Measurements from ENCODE around the gene OR6X1.

OR6X1 gene

GRCh38 chr11:123754101-123754568 is at the start of gene OR6X1:
Gene OR6X1, minus strand, starts transcription at chr11:123754518. Its CDS starts 0 bp downstream, at chr11:123754518.
- no peak within 1 kb of the TSS for H3K27ac ChIP-seq
- H3K9me3 ChIP-seq (ENCODE audit: low read depth, low read length): no peaks in the 10 kb centered on the region
- no peak within 1 kb of the TSS for H3K4me3 ChIP-seq
- no peak for DNase-seq (ENCODE audit: low read depth, low spot score)
- TF ChIP-seq FOXP2 (optimal IDR thresholded peaks at IDR 0.05; ENCODE audit: control extremely low read depth, extremely low read length, insufficient read depth) (no peak), EZH2 (IDR thresholded peaks at IDR 0.05) (no peak), POLR2AphosphoS5 (IDR thresholded peaks at IDR 0.05; ENCODE audit: borderline replicate concordance, low read depth, low read length) (no peak)
- H3K36me3 ChIP-seq (ENCODE audit: insufficient read depth, low read length): no peaks in the 10 kb centered on the region
- H3K9ac ChIP-seq (ENCODE audit: insufficient read length): no peak within 1 kb of the TSS

- Histone ChIP-seq H3K9me3 (ENCODE audit: low read depth, low read length) (no peaks in the 10 kb centered on the region), H3K9ac (ENCODE audit: insufficient read length) (no peak overlapping the region), H3K4me3 (no peak overlapping the region), H3K27ac (no peak overlapping the region), H3K36me3 (ENCODE audit: insufficient read depth, low read length) (no peaks in the 10 kb centered on the region)
- no peak for TF ChIP-seq EZH2 (IDR thresholded peaks at IDR 0.05)
- TF ChIP-seq POLR2AphosphoS5 (IDR thresholded peaks at IDR 0.05; ENCODE audit: borderline replicate concordance, low read depth, low read length): no peak
- TF ChIP-seq FOXP2 (optimal IDR thresholded peaks at IDR 0.05; ENCODE audit: control extremely low read depth, extremely low read length, insufficient read depth): no peak
- DNase-seq (ENCODE audit: low read depth, low spot score): no peak
Measured at GRCh38 chr11:123801765-123802164, 47.4 kb upstream of the OR6X1 start.

GRCh38 chr11:123800036-123800435 is 45.7 kb upstream of the OR6X1 start:
- no peaks in the 10 kb centered on the region for H3K36me3 ChIP-seq (ENCODE audit: insufficient read depth, low read length)
- no peak for TF ChIP-seq FOXP2 (optimal IDR thresholded peaks at IDR 0.05; ENCODE audit: control extremely low read depth, extremely low read length, insufficient read depth)
- H3K27ac ChIP-seq: no peak overlapping the region
- H3K9me3 ChIP-seq (ENCODE audit: low read depth, low read length): no peaks in the 10 kb centered on the region
- DNase-seq (ENCODE audit: low read depth, low spot score): no peak
- no peak overlapping the region for H3K9ac ChIP-seq (ENCODE audit: insufficient read length)
- no peak overlapping the region for H3K4me3 ChIP-seq

- H3K27ac ChIP-seq: no peak overlapping the region
- H3K4me3 ChIP-seq: no peak overlapping the region
- H3K36me3 ChIP-seq (ENCODE audit: insufficient read depth, low read length): no peaks in the 10 kb centered on the region
- TF ChIP-seq POLR2AphosphoS5 (IDR thresholded peaks at IDR 0.05; ENCODE audit: borderline replicate concordance, low read depth, low read length) (no peak), FOXP2 (optimal IDR thresholded peaks at IDR 0.05; ENCODE audit: control extremely low read depth, extremely low read length, insufficient read depth) (no peak), EZH2 (IDR thresholded peaks at IDR 0.05) (no peak)
- DNase-seq (ENCODE audit: low read depth, low spot score): no peak
- no peaks in the 10 kb centered on the region for H3K9me3 ChIP-seq (ENCODE audit: low read depth, low read length)
- no peak overlapping the region for H3K9ac ChIP-seq (ENCODE audit: insufficient read length)
Measured at GRCh38 chr11:123799438-123799837, 45.1 kb upstream of the OR6X1 start.

- no peak for DNase-seq (ENCODE audit: low read depth, low spot score)
- Histone ChIP-seq H3K27ac (no peak overlapping the region), H3K9ac (ENCODE audit: insufficient read length) (no peak overlapping the region), H3K36me3 (ENCODE audit: insufficient read depth, low read length) (no peaks in the 10 kb centered on the region), H3K4me3 (no peak overlapping the region), H3K9me3 (ENCODE audit: low read depth, low read length) (no peaks in the 10 kb centered on the region)
- TF ChIP-seq POLR2AphosphoS5 (IDR thresholded peaks at IDR 0.05; ENCODE audit: borderline replicate concordance, low read depth, low read length) (no peak), FOXP2 (optimal IDR thresholded peaks at IDR 0.05; ENCODE audit: control extremely low read depth, extremely low read length, insufficient read depth) (no peak), EZH2 (IDR thresholded peaks at IDR 0.05) (no peak)
Measured at GRCh38 chr11:123798513-123799252, 44.4 kb upstream of the OR6X1 start.

GRCh38 chr11:123798079-123798478 is 43.8 kb upstream of the OR6X1 start:
- TF ChIP-seq EZH2 (IDR thresholded peaks at IDR 0.05) (no peak), POLR2AphosphoS5 (IDR thresholded peaks at IDR 0.05; ENCODE audit: borderline replicate concordance, low read depth, low read length) (no peak), FOXP2 (optimal IDR thresholded peaks at IDR 0.05; ENCODE audit: control extremely low read depth, extremely low read length, insufficient read depth) (no peak)
- Histone ChIP-seq H3K9ac (ENCODE audit: insufficient read length) (no peak overlapping the region), H3K27ac (no peak overlapping the region), H3K9me3 (ENCODE audit: low read depth, low read length) (no peaks in the 10 kb centered on the region), H3K36me3 (ENCODE audit: insufficient read depth, low read length) (no peaks in the 10 kb centered on the region), H3K4me3 (no peak overlapping the region)
- no peak for DNase-seq (ENCODE audit: low read depth, low spot score)

- Histone ChIP-seq H3K36me3 (ENCODE audit: insufficient read depth, low read length) (no peaks in the 10 kb centered on the region), H3K4me3 (no peak overlapping the region), H3K9me3 (ENCODE audit: low read depth, low read length) (no peaks in the 10 kb centered on the region), H3K27ac (no peak overlapping the region), H3K9ac (ENCODE audit: insufficient read length) (no peak overlapping the region)
- TF ChIP-seq EZH2 (IDR thresholded peaks at IDR 0.05) (no peak), POLR2AphosphoS5 (IDR thresholded peaks at IDR 0.05; ENCODE audit: borderline replicate concordance, low read depth, low read length) (no peak), FOXP2 (optimal IDR thresholded peaks at IDR 0.05; ENCODE audit: control extremely low read depth, extremely low read length, insufficient read depth) (no peak)
- DNase-seq (ENCODE audit: low read depth, low spot score): no peak
Measured at GRCh38 chr11:123797541-123797940, 43.2 kb upstream of the OR6X1 start.

GRCh38 chr11:123797114-123797513 is 42.8 kb upstream of the OR6X1 start:
- Histone ChIP-seq H3K36me3 (ENCODE audit: insufficient read depth, low read length) (no peaks in the 10 kb centered on the region), H3K27ac (no peak overlapping the region), H3K4me3 (no peak overlapping the region), H3K9ac (ENCODE audit: insufficient read length) (no peak overlapping the region), H3K9me3 (ENCODE audit: low read depth, low read length) (no peaks in the 10 kb centered on the region)
- TF ChIP-seq FOXP2 (optimal IDR thresholded peaks at IDR 0.05; ENCODE audit: control extremely low read depth, extremely low read length, insufficient read depth) (no peak), POLR2AphosphoS5 (IDR thresholded peaks at IDR 0.05; ENCODE audit: borderline replicate concordance, low read depth, low read length) (no peak), EZH2 (IDR thresholded peaks at IDR 0.05) (no peak)
- no peak for DNase-seq (ENCODE audit: low read depth, low spot score)

- no peak overlapping the region for H3K4me3 ChIP-seq
- TF ChIP-seq FOXP2 (optimal IDR thresholded peaks at IDR 0.05; ENCODE audit: control extremely low read depth, extremely low read length, insufficient read depth): no peak
- TF ChIP-seq EZH2 (IDR thresholded peaks at IDR 0.05): no peak
- no peak for TF ChIP-seq POLR2AphosphoS5 (IDR thresholded peaks at IDR 0.05; ENCODE audit: borderline replicate concordance, low read depth, low read length)
- no peak overlapping the region for H3K27ac ChIP-seq
- no peak for DNase-seq (ENCODE audit: low read depth, low spot score)
- no peak overlapping the region for H3K9ac ChIP-seq (ENCODE audit: insufficient read length)
- H3K9me3 ChIP-seq (ENCODE audit: low read depth, low read length): no peaks in the 10 kb centered on the region
- no peaks in the 10 kb centered on the region for H3K36me3 ChIP-seq (ENCODE audit: insufficient read depth, low read length)
Measured at GRCh38 chr11:123796226-123796625, 41.9 kb upstream of the OR6X1 start.

All from SK-N-MC (cell line).